K562 (cell line): Measurements from ENCODE around the gene PCBP3.

Experiments
- ATF7 ChIP-seq: fragments of 450-650 bp; IDR thresholded peaks from 2 replicates; pipeline ENCODE4 v1.7.1; 2014; ENCODE audit warnings: mild to moderate bottlenecking, moderate library complexity
- BHLHE40 ChIP-seq: IDR thresholded peaks from 2 replicates; pipeline ENCODE4 v1.6.1; 2011; ENCODE audit warnings: low read length, improper control_type of control experiment
- CEBPB ChIP-seq: fragments of 450-650 bp; IDR thresholded peaks from 2 replicates; pipeline ENCODE4 v1.6.1; 2016; ENCODE audit warnings: missing genetic modification characterization, missing compliant biosample characterization
- CTCF ChIP-seq, 3 experiments: IDR thresholded peaks in 2 of 3; conservative IDR thresholded peaks in 1 of 3; 2 replicates each; pipeline ENCODE4 v1.5.1; 2011 to 2012; ENCODE audit warnings: low read length in 3 of 3, mild to moderate bottlenecking in 3 of 3, control low read depth in 2 of 3, improper control_type of control experiment in 1 of 3, inconsistent platforms in 1 of 3, low read depth in 1 of 3, mixed read lengths in 1 of 3, moderate library complexity in 1 of 3; ENCODE audit not compliant: insufficient read depth in 2 of 3
- JUN ChIP-seq, 2 experiments: sonication (generic) in 1 of 2; formaldehyde crosslinking in 1 of 2; IDR thresholded peaks; 2 replicates each; pipeline versions ENCODE4 v1.6.1 to v1.8.0; 2012 to 2022; ENCODE audit warnings: borderline replicate concordance in 2 of 2, mild to moderate bottlenecking in 2 of 2, improper control_type of control experiment in 1 of 2, low read depth in 1 of 2, low read length in 1 of 2, missing genetic modification reagents in 1 of 2
- KDM1A ChIP-seq, 2 experiments: fragments of 450-650 bp; IDR thresholded peaks; 2 replicates each; pipeline ENCODE4 v1.6.1; 2016; ENCODE audit warnings: mild to moderate bottlenecking in 2 of 2
- MAFF ChIP-seq: IDR thresholded peaks from 2 replicates; pipeline ENCODE4 v1.6.1; 2012; ENCODE audit warnings: low read length, improper control_type of control experiment
- NONO ChIP-seq, 2 experiments: fragments of 200-400 bp in 1 of 2; fragments of 450-650 bp in 1 of 2; formaldehyde crosslinking in 1 of 2; IDR thresholded peaks; 2 replicates each; pipeline ENCODE4 v1.6.1; 2017; ENCODE audit warnings: low read depth in 2 of 2, mild to moderate bottlenecking in 2 of 2, moderate library complexity in 2 of 2, low read length in 1 of 2
- POLR3A ChIP-seq: IDR thresholded peaks from 2 replicates; pipeline ENCODE4 v1.6.1; 2011; ENCODE audit warnings: borderline replicate concordance, mild to moderate bottlenecking, moderate library complexity; ENCODE audit not compliant: insufficient read length, insufficient read depth; ENCODE audit errors: extremely low read depth
- SUPT5H ChIP-seq: fragments of 450-650 bp; IDR thresholded peaks from 2 replicates; pipeline ENCODE4 v1.6.1; 2016
- ZC3H11A ChIP-seq: IDR thresholded peaks from 2 replicates; pipeline ENCODE4 v1.6.1; 2012; ENCODE audit warnings: low read depth, low read length, improper control_type of control experiment

- no peak for TF ChIP-seq CTCF (IDR thresholded peaks at IDR 0.05 in 2 of 3, conservative IDR thresholded peaks at IDR 0.05 in 1 of 3; ENCODE audit: insufficient read depth in 2 of 3, low read depth in 1 of 3, low read length in 3 of 3)
- TF ChIP-seq SUPT5H, result no peak
- TF ChIP-seq ATF7, result no peak
- no peak for TF ChIP-seq KDM1A (IDR thresholded peaks at IDR 0.05)
- no peak for TF ChIP-seq CEBPB
- no peak for TF ChIP-seq NONO (IDR thresholded peaks at IDR 0.05; ENCODE audit: low read depth in 2 of 2, low read length in 1 of 2)
- no peak for TF ChIP-seq POLR3A
- no peak for TF ChIP-seq ZC3H11A
- no peak for TF ChIP-seq MAFF
- no peak for TF ChIP-seq BHLHE40
- no peak for TF ChIP-seq JUN (IDR thresholded peaks at IDR 0.05; ENCODE audit: borderline replicate concordance, low read depth, low read length)
- no peak for TF ChIP-seq JUN (CRISPR knock-in tag; IDR thresholded peaks at IDR 0.05; ENCODE audit: borderline replicate concordance)
Measured at GRCh38 chr21:45639206-45640000, 4.1 kb upstream of the PCBP3 start.
